ENCODE data around the gene CD6.

CD6 gene

DNA sequence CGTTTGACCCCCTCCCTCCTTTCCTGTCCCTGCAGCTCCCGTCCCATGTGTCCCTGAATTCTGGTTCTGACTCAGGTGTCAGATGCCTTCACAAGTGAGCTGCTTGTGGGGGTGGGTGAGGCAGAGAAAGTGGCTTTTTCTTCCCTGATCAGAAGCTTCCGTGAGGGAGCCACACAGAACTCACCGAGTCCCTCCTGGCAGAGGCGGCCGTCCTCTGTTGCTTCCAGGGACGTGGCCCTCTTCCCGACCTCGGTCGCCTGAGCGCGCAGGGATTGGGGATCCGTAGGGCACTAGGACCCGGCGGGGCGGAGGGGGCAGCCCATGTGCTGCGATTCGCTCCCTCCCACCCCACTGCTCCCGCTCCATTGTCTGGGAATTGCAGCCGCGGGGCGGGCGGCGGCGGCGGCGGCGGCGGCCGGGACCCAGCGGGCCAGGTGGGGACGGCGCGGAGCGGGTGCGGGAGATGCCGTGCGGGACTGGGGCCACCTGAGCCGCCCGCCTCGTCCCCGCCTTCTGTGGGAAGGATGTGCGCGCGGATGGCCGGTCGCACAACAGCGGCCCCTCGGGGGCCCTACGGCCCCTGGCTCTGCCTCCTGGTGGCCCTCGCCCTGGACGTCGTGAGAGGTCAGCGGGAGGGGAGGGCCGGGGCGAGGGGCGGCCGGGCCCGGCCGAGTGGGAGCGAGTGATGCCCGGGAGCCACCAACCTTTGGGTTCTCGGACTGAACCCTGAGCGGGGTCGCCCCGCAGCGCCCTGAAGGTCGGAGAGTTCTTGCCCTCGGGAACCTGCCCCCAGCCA, 47.2 kb upstream of the CD6 start, which contains the start of gene TMEM132A:
TMEM132A (plus strand) TSS at position 351 of the 796 bp plus-strand sequence; CDS start at position 525, 174 bp downstream.
- DNase-seq (ENCODE audit: low read depth) = no peak
- H3K4me3 ChIP-seq (ENCODE audit: low read depth, low read length) = no peak within 1 kb of the TSS
- no peak for TF ChIP-seq POLR2A (IDR thresholded peaks at IDR 0.05; ENCODE audit: extremely low read depth, insufficient read length)
- no peak for TF ChIP-seq MYC (IDR thresholded peaks at IDR 0.05; ENCODE audit: low read depth, low read length)
- TF ChIP-seq MAX (IDR thresholded peaks at IDR 0.05; ENCODE audit: low read depth, low read length) = no peak
- TF ChIP-seq, protein P1, sequence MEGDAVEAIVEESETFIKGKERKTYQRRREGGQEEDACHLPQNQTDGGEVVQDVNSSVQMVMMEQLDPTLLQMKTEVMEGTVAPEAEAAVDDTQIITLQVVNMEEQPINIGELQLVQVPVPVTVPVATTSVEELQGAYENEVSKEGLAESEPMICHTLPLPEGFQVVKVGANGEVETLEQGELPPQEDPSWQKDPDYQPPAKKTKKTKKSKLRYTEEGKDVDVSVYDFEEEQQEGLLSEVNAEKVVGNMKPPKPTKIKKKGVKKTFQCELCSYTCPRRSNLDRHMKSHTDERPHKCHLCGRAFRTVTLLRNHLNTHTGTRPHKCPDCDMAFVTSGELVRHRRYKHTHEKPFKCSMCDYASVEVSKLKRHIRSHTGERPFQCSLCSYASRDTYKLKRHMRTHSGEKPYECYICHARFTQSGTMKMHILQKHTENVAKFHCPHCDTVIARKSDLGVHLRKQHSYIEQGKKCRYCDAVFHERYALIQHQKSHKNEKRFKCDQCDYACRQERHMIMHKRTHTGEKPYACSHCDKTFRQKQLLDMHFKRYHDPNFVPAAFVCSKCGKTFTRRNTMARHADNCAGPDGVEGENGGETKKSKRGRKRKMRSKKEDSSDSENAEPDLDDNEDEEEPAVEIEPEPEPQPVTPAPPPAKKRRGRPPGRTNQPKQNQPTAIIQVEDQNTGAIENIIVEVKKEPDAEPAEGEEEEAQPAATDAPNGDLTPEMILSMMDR (IDR thresholded peaks at IDR 0.05; ENCODE audit: low read depth, low read length) = no peak

GRCh38 chr11:60924906-60925853, 46.3 kb upstream of the CD6 start:
- H3K4me3 ChIP-seq (ENCODE audit: low read depth, low read length) = no peak overlapping the region
- no peak for DNase-seq (ENCODE audit: low read depth)
- TF ChIP-seq POLR2A (IDR thresholded peaks at IDR 0.05; ENCODE audit: extremely low read depth, insufficient read length) (no peak), MAX (IDR thresholded peaks at IDR 0.05; ENCODE audit: low read depth, low read length) (no peak), MYC (IDR thresholded peaks at IDR 0.05; ENCODE audit: low read depth, low read length) (no peak)
- TF ChIP-seq, protein P1 (IDR thresholded peaks at IDR 0.05; ENCODE audit: low read depth, low read length) = no peak

DNA sequence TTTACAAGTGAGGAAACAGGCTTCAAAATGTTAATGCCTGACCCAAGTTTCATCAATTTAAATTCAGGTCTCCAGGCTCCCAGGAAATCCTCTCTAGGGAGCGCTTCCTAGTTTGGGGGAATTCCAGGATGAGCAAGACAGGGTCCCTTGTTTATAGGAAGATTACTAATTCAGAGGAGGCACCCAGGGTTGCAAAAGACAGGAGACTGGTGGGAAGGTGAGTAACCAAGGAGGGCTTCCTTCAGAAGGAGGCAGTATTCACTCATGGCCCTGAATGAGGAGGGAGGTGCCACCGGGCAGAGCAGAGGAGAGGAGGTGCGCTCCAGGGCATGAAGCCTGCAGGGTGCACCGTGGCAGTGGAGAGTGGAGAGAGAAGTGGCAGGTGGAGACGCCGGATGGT, 45.6 kb upstream of the CD6 start:
- no peak overlapping the region for H3K4me3 ChIP-seq (ENCODE audit: low read depth, low read length)
- no peak for TF ChIP-seq MAX (IDR thresholded peaks at IDR 0.05; ENCODE audit: low read depth, low read length)
- no peak for TF ChIP-seq POLR2A (IDR thresholded peaks at IDR 0.05; ENCODE audit: extremely low read depth, insufficient read length)
- TF ChIP-seq MYC (IDR thresholded peaks at IDR 0.05; ENCODE audit: low read depth, low read length) = no peak
- TF ChIP-seq, protein P1 (IDR thresholded peaks at IDR 0.05; ENCODE audit: low read depth, low read length) = no peak
- DNase-seq (ENCODE audit: low read depth) = no peak

DNA sequence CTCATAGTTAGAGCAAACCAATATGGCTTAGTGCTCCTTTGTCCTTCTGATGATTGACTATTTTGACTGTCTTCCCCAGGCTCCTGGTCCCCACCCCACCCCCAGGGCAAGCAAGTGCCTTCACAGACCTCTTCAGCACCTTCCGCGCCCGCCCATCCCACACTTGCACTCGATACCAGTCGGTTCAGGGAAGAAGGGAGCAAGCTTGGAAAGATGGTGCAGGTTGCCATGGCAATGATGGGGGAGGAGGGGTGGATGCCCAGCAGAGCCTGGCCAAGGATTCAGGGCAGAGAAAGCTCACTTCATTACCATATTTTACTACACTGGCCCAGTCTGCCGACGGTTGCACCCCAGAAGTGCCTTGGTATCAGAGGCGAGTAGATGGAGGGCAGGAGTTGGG, 45.0 kb upstream of the CD6 start:
- DNase-seq (ENCODE audit: low read depth) = no peak
- no peak overlapping the region for H3K4me3 ChIP-seq (ENCODE audit: low read depth, low read length)
- TF ChIP-seq MAX (IDR thresholded peaks at IDR 0.05; ENCODE audit: low read depth, low read length) (no peak), MYC (IDR thresholded peaks at IDR 0.05; ENCODE audit: low read depth, low read length) (no peak), POLR2A (IDR thresholded peaks at IDR 0.05; ENCODE audit: extremely low read depth, insufficient read length) (no peak)
- TF ChIP-seq, protein P1 (IDR thresholded peaks at IDR 0.05; ENCODE audit: low read depth, low read length) = no peak

DNA sequence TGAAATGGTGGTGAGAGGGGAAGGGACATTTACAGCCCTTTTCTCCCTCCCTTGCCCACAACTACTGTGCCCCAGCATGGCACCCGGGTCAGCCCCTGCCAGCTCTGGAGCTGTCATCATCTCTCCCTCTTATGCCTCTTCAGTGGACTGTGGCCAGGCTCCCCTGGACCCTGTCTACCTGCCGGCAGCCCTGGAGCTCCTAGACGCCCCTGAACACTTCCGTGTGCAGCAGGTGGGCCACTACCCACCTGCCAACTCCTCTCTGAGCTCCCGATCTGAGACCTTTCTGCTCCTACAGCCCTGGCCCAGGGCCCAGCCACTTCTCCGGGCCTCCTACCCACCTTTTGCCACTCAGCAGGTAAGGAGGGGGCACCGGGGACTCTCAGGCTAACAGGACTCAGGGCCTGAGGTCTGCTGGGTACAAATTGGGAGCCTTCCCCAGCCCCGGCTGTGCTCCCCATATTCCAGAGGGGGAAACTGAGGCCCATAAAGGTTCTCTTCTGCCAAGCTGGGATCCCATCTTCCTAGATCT, 44.4 kb upstream of the CD6 start:
- no peak for DNase-seq (ENCODE audit: low read depth)
- TF ChIP-seq, protein P1 (IDR thresholded peaks at IDR 0.05; ENCODE audit: low read depth, low read length) = no peak
- TF ChIP-seq POLR2A (IDR thresholded peaks at IDR 0.05; ENCODE audit: extremely low read depth, insufficient read length) (no peak), MAX (IDR thresholded peaks at IDR 0.05; ENCODE audit: low read depth, low read length) (no peak), MYC (IDR thresholded peaks at IDR 0.05; ENCODE audit: low read depth, low read length) (no peak)

More for the DNA sequence above, 44.4 kb upstream of the CD6 start:
- no peak overlapping the region for H3K4me3 ChIP-seq (ENCODE audit: low read depth, low read length)
